Neural cell (in vitro differentiated cells): ENCODE data around the gene NPHP4.

Experiments used
- EP300 ChIP-seq: fragments of 450-650 bp; conservative IDR thresholded peaks from 2 replicates; pipeline ENCODE4 v1.6.1; 2014; ENCODE audit warnings: antibody characterized with exemption, mild to moderate bottlenecking, moderate library complexity; ENCODE audit not compliant: poor library complexity, severe bottlenecking
- EZH2 ChIP-seq: fragments of 200-600, 300-800 bp; shearing (Covaris generic), sonication (generic); IDR thresholded peaks from 2 replicates; pipeline ENCODE4 v1.6.1; 2014; ENCODE audit warnings: antibody characterized with exemption, low read length, borderline replicate concordance, mild to moderate bottlenecking; ENCODE audit not compliant: insufficient read depth, poor library complexity, severe bottlenecking
- POLR2AphosphoS5 ChIP-seq: IDR thresholded peaks from 2 replicates; pipeline ENCODE4 v1.6.1; 2012
- RAD21 ChIP-seq: fragments of 450-650 bp; conservative IDR thresholded peaks from 2 replicates; pipeline ENCODE4 v1.6.1; 2014; ENCODE audit warnings: antibody characterized with exemption, mild to moderate bottlenecking, moderate library complexity
- SMC3 ChIP-seq: fragments of 450-650 bp; conservative IDR thresholded peaks from 2 replicates; pipeline ENCODE4 v1.6.1; 2014; ENCODE audit warnings: antibody characterized with exemption, mild to moderate bottlenecking, moderate library complexity; ENCODE audit not compliant: poor library complexity
- TAF1 ChIP-seq: IDR thresholded peaks from 2 replicates; pipeline ENCODE4 v1.6.1; 2012; ENCODE audit warnings: low read depth
- TF ChIP-seq, protein P1 (sequence below): fragments of 450-650 bp; IDR thresholded peaks from 2 replicates; pipeline ENCODE4 v1.5.1; 2014; ENCODE audit warnings: antibody characterized with exemption, mild to moderate bottlenecking, moderate library complexity; ENCODE audit not compliant: poor library complexity, severe bottlenecking
- TF ChIP-seq, protein P2 (sequence below): IDR thresholded peaks from 2 replicates; pipeline ENCODE4 v1.6.1; 2012; ENCODE audit warnings: borderline replicate concordance

DNA sequence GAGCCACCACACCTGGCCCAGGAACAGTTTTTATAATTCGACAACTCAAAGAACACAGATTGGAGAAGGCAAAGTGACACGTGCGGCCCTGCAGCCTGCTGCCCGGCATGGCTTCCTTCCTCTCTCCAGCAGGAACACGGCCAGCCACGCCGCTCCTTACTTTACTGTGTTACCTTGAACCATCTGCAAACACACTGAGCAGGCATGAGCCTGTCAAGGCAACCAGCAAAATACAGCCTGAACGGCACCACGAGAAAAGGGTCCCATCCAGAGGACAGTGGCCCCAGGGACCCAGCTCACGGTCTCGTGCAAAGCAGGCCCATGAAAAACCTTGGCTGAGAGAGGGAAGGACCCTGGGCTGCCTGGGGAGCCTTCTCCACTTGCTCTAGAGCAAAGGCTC, 38.8 kb downstream of the NPHP4 start:
- no peak for TF ChIP-seq TAF1
- TF ChIP-seq, protein P1, sequence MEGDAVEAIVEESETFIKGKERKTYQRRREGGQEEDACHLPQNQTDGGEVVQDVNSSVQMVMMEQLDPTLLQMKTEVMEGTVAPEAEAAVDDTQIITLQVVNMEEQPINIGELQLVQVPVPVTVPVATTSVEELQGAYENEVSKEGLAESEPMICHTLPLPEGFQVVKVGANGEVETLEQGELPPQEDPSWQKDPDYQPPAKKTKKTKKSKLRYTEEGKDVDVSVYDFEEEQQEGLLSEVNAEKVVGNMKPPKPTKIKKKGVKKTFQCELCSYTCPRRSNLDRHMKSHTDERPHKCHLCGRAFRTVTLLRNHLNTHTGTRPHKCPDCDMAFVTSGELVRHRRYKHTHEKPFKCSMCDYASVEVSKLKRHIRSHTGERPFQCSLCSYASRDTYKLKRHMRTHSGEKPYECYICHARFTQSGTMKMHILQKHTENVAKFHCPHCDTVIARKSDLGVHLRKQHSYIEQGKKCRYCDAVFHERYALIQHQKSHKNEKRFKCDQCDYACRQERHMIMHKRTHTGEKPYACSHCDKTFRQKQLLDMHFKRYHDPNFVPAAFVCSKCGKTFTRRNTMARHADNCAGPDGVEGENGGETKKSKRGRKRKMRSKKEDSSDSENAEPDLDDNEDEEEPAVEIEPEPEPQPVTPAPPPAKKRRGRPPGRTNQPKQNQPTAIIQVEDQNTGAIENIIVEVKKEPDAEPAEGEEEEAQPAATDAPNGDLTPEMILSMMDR: no peak
- TF ChIP-seq, protein P2, sequence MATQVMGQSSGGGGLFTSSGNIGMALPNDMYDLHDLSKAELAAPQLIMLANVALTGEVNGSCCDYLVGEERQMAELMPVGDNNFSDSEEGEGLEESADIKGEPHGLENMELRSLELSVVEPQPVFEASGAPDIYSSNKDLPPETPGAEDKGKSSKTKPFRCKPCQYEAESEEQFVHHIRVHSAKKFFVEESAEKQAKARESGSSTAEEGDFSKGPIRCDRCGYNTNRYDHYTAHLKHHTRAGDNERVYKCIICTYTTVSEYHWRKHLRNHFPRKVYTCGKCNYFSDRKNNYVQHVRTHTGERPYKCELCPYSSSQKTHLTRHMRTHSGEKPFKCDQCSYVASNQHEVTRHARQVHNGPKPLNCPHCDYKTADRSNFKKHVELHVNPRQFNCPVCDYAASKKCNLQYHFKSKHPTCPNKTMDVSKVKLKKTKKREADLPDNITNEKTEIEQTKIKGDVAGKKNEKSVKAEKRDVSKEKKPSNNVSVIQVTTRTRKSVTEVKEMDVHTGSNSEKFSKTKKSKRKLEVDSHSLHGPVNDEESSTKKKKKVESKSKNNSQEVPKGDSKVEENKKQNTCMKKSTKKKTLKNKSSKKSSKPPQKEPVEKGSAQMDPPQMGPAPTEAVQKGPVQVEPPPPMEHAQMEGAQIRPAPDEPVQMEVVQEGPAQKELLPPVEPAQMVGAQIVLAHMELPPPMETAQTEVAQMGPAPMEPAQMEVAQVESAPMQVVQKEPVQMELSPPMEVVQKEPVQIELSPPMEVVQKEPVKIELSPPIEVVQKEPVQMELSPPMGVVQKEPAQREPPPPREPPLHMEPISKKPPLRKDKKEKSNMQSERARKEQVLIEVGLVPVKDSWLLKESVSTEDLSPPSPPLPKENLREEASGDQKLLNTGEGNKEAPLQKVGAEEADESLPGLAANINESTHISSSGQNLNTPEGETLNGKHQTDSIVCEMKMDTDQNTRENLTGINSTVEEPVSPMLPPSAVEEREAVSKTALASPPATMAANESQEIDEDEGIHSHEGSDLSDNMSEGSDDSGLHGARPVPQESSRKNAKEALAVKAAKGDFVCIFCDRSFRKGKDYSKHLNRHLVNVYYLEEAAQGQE: no peak
- no peak for TF ChIP-seq POLR2AphosphoS5
- TF ChIP-seq EP300: no peak
- TF ChIP-seq RAD21: no peak
- no peak for TF ChIP-seq EZH2
- TF ChIP-seq SMC3: no peak
